Right lobe of liver (tissue), 4 donors: ENCODE results near the gene WRNIP1.

Experiments used
- CTCF ChIP-seq, 4 donors: fragments of 200-600 bp in 3 of 4; fragments of 450-650 bp in 1 of 4; IDR thresholded peaks; one replicate each; pipeline versions ENCODE4 v1.5.1 to v1.8.0; 2016 to 2022; ENCODE audit warnings: antibody characterized with exemption in 4 of 4, mild to moderate bottlenecking in 2 of 4
- POLR2A ChIP-seq: fragments of 450-650 bp; IDR thresholded peaks from one replicate; pipeline ENCODE4 v1.6.1; 2017; ENCODE audit warnings: antibody characterized with exemption, mild to moderate bottlenecking
- donor health status: DM: no; HTN: no; CAD: no.
- donor health status: DM: no; HTN: no; CAD: no.
- donor health status: DM: no; HTN: yes; CAD: no.

DNA sequence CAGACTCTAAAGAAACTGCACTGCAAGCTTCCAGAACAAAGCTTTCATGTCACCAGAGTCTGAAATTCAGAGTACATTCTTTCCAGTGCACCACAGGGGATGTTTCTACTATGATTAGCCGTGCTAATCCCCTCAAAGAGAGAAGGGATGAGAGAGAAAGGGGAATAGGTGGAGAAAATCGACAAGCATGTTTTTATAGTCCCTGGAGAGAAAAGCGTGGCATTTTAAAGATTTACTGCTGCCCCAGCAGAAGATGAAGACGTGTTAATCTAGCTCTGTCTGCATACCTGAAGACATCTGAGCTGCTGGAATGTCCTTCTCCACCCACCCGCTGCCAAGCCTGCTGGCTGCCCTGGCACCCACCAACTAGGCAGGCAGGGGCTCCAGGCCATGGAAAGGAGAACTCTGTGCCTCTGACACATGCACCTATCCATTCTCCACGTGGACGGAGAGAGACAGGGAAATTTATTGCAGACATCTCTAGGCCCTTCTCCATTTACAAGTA is 18.6 kb upstream of the WRNIP1 start:
- no peak for TF ChIP-seq CTCF (IDR thresholded peaks at IDR 0.05)
- no peak for TF ChIP-seq POLR2A
